Ectodermal cell (in vitro differentiated cells): Measurements from ENCODE around the gene FOXO6.

Experiments used
- H3K27ac ChIP-seq: 2 replicates; pipeline ENCODE4 v1.7.0; 2013; ENCODE audit warnings: mild to moderate bottlenecking, low read depth, low read length; ENCODE audit not compliant: insufficient read depth, poor library complexity, severe bottlenecking
- H3K27me3 ChIP-seq: 2 replicates; pipeline ENCODE4 v1.7.0; 2013; ENCODE audit warnings: mild to moderate bottlenecking, low read length; ENCODE audit not compliant: insufficient read depth, control insufficient read depth, poor library complexity, severe bottlenecking
- H3K36me3 ChIP-seq: one replicate; pipeline ENCODE4 v1.7.0; 2013; ENCODE audit warnings: low read length; ENCODE audit not compliant: control insufficient read depth, insufficient read depth
- H3K4me1 ChIP-seq: one replicate; pipeline ENCODE4 v1.7.0; 2013; ENCODE audit warnings: low read length; ENCODE audit not compliant: control insufficient read depth, insufficient read depth
- H3K4me3 ChIP-seq: 2 replicates; pipeline ENCODE4 v1.7.0; 2013; ENCODE audit warnings: low read depth, low read length, control low read depth; ENCODE audit not compliant: insufficient read depth
- H3K9me3 ChIP-seq: 2 replicates; pipeline ENCODE4 v1.7.0; 2013; ENCODE audit warnings: mild to moderate bottlenecking, low read length, moderate library complexity; ENCODE audit not compliant: control insufficient read depth
- WGBS, 2 experiments: methylation state at CpG; one replicate each; pipeline ENCODE4 v1.1.7; 2013; ENCODE audit warnings: missing lambda C conversion rate in 2 of 2; 5-methylcytosine and 5-hydroxymethylcytosine counted together

Gene FOXO6

DNA sequence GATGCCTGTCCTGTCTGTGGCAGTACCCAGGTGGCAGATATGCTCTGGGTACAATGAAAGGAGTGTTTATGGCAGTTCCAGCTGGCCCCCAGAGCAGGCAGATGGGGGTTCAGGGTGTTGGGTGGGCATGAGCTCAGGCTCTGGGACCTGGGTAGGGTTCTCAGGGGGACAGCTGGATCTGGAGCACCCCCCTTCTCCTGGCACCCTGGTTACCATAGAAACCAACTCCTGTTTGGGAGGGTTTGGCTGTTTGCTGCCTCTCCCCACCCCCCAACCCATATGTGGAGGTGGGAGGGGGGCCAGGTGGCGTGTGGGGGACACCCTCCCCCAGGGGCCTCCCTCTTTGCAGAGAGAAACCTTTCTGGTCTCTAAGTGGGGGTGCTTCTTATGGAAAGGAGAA lies 7.1 kb downstream of the FOXO6 start:
- no CpG with 5 or more reads among the region's 1 CpG for WGBS, 2 experiments
- H3K36me3 ChIP-seq: no peaks in the 10 kb centered on the region
- H3K27ac ChIP-seq: no peak overlapping the region

DNA sequence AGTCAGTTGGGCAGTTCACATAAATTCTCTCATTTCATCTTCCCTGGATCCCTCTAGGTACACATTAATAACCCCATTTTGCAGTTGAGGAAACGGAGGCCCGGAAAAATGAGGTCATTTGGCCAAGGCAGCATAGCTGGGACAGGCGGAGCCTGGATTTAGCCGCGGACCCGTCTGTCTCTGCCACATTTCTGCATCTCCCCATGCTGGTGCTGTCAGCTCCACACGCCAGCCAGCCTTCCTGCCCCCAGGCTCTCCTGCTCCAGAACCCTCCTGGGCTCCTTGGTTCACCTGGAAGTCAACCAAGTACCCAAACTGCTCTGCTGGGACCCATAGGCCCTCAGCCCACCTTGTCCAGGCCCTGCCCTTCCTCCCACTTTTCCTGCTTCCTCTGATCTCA lies 7.6 kb downstream of the FOXO6 start:
- Histone ChIP-seq H3K4me1 (peaks cover 45% of the 10 kb centered on the region), H3K9me3 (no peaks in the 10 kb centered on the region), H3K36me3 (no peaks in the 10 kb centered on the region), H3K27me3 (peaks cover 38% of the 10 kb centered on the region), H3K27ac (no peak overlapping the region), H3K4me3 (no peak overlapping the region)
- WGBS, 2 experiments: 84 to 85% methylated on average over 7 of the region's 7 CpGs

More for the DNA sequence above, 7.1 kb downstream of the FOXO6 start:
- Histone ChIP-seq H3K9me3 (no peaks in the 10 kb centered on the region), H3K4me3 (no peak overlapping the region), H3K27me3 (peaks cover 42% of the 10 kb centered on the region), H3K4me1 (peaks cover 49% of the 10 kb centered on the region)

GRCh38 chr1:41369531-41369930 lies 8.3 kb downstream of the FOXO6 start:
- H3K36me3 ChIP-seq: no peaks in the 10 kb centered on the region
- no peak overlapping the region for H3K4me3 ChIP-seq
- H3K4me1 ChIP-seq: peaks cover 45% of the 10 kb centered on the region
- no peak overlapping the region for H3K27ac ChIP-seq
- 85 to 98% methylated on average over 2 of the region's 2 CpGs for WGBS, 2 experiments
- H3K27me3 ChIP-seq: peaks cover 33% of the 10 kb centered on the region
- no peaks in the 10 kb centered on the region for H3K9me3 ChIP-seq

GRCh38 chr1:41370225-41370624 lies 9.0 kb downstream of the FOXO6 start:
- WGBS, 2 experiments: 78 to 80% methylated on average over 4 of the region's 4 CpGs
- Histone ChIP-seq H3K27me3 (peaks cover 27% of the 10 kb centered on the region), H3K27ac (no peak overlapping the region), H3K9me3 (no peaks in the 10 kb centered on the region), H3K4me1 (peaks cover 45% of the 10 kb centered on the region), H3K36me3 (no peaks in the 10 kb centered on the region), H3K4me3 (no peak overlapping the region)

GRCh38 chr1:41370756-41371420 lies 9.7 kb downstream of the FOXO6 start:
- Histone ChIP-seq H3K36me3 (no peaks in the 10 kb centered on the region), H3K27me3 (peaks cover 23% of the 10 kb centered on the region), H3K4me3 (no peak overlapping the region), H3K4me1 (peaks cover 41% of the 10 kb centered on the region), H3K27ac (no peak overlapping the region), H3K9me3 (no peaks in the 10 kb centered on the region)
- 64 to 71% methylated on average over 5 of the region's 5 CpGs for WGBS, 2 experiments

DNA sequence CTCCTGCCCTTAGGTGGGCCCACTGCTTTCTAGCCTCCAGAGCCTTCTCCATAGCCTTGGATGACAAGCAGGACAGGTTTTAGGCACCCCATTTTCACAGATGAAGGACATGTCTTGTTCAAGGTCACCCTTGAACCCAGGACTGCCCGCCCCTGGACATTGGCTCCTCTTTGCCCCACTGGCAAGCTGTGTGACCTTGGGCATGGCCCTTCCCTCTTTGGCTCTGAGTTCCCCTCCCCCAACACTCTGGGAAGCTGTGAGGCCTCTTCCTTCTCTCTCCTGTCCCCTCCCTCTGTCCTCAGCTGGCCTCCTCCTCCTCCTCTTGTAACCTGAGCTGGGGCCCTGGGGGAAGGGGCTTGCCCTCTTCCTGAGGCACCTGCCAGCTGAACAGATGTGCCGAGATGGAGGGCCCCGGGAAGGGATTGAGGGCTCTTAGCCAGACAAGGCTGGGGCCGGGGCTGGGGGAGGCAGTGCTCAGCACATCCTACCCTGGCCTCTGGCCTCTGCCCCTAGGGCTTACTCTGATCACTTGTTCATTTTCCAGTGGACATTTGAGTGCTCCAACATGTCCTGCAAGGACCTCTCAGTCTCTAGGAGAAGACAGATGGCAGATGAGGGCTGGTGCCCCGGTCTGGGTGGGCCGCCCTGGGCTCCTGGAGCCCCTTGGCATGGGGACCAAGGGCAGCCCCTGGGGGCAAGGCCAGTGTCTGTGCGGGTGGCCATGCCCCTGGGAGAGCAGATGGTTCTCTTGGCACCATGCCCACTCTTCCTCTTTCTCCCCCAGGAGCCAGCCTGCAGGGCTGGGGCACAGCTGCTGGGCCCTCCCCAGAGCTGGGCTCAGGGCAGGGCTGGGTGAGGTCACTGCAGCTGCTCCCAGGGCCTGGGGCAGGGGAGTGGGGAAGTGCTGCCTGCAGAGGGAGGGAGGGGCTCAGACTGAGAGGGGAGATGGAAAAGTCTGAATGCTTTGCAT lies 10.7 kb downstream of the FOXO6 start:
- WGBS, 2 experiments: 7 to 11% methylated on average over 7 of the region's 7 CpGs
- peaks cover 33% of the 10 kb centered on the region for H3K4me1 ChIP-seq
- peak overlapping the region; percentile 81 for H3K27ac ChIP-seq
- H3K36me3 ChIP-seq: no peaks in the 10 kb centered on the region
- peaks cover 12% of the 10 kb centered on the region for H3K27me3 ChIP-seq
- H3K4me3 ChIP-seq: no peak overlapping the region
- no peaks in the 10 kb centered on the region for H3K9me3 ChIP-seq

- H3K27me3 ChIP-seq: peaks cover 6% of the 10 kb centered on the region
- peak overlapping the region; percentile 81 for H3K27ac ChIP-seq
- peaks cover 28% of the 10 kb centered on the region for H3K4me1 ChIP-seq
- WGBS, 2 experiments: 61 to 62% methylated on average over 4 of the region's 4 CpGs
- H3K9me3 ChIP-seq: no peaks in the 10 kb centered on the region
- no peak overlapping the region for H3K4me3 ChIP-seq
- H3K36me3 ChIP-seq: no peaks in the 10 kb centered on the region
These were observed 11.4 kb downstream of the FOXO6 start for GRCh38 chr1:41372600-41372993.

DNA sequence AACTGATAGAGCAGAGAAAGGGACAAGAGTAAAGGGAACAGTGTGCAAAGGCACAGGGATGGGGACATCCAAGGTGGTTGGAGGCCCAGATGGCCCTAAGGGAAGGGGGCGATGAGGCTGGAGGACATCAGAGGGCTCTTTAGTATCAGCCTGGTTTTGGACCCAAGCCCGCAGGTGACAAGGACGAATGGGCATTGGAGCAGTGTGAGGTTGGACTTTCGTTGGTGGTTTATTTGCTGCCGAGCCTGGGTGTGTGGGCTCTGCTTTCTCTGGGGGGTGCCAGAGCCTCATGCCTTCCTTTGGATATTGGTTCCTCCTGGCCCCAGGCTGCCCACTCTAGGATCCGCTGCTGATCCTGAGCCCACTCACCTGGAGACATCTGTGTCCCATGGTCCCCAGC lies 12.1 kb downstream of the FOXO6 start:
- WGBS, 2 experiments: 93 to 94% methylated on average over 6 of the region's 6 CpGs
- Histone ChIP-seq H3K36me3 (no peaks in the 10 kb centered on the region), H3K27ac (no peak overlapping the region), H3K27me3 (no peaks in the 10 kb centered on the region), H3K4me1 (peaks cover 28% of the 10 kb centered on the region), H3K4me3 (no peak overlapping the region), H3K9me3 (no peaks in the 10 kb centered on the region)

DNA sequence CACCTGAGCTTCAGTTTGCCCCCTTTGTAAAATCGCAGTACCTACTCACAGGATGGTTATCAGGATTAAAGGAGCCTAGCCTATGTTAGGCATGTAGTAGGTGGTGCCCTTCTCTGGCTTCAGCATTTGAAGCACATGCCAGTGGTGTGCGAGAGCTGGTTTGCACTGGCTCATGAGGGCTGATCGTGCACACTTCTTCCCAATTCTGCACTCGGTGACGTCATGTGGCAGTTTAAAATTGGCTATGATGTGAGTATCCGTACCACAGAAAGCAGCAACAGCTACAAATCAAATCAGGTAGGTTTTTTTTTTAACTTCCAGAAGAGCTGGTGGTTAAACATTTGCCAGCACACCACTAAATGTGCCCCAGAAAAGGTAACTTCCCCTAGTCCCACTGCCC lies 13.5 kb downstream of the FOXO6 start:
- Histone ChIP-seq H3K4me1 (peaks cover 28% of the 10 kb centered on the region), H3K9me3 (no peaks in the 10 kb centered on the region), H3K27me3 (no peaks in the 10 kb centered on the region), H3K36me3 (no peaks in the 10 kb centered on the region), H3K4me3 (no peak overlapping the region), H3K27ac (no peak overlapping the region)
- WGBS, 2 experiments: 92 to 98% methylated on average over 6 of the region's 6 CpGs

GRCh38 chr1:41377397-41377796 lies 16.2 kb downstream of the FOXO6 start:
- 85 to 93% methylated on average over 4 of the region's 4 CpGs for WGBS, 2 experiments

More at GRCh38 chr1:41377397-41377796, 16.2 kb downstream of the FOXO6 start:
- no peaks in the 10 kb centered on the region for H3K9me3 ChIP-seq
- no peak overlapping the region for H3K27ac ChIP-seq
- no peak overlapping the region for H3K4me3 ChIP-seq
- H3K27me3 ChIP-seq: peaks cover 26% of the 10 kb centered on the region
- H3K36me3 ChIP-seq: no peaks in the 10 kb centered on the region
- peaks cover 13% of the 10 kb centered on the region for H3K4me1 ChIP-seq
